BLaER1 (cell line): ENCODE results near the gene TEX14.
A peak's percentile ranks its signal among the peaks of the same experiment; 100 is the strongest.

Source experiments
- H3K27ac ChIP-seq: shearing (Covaris generic); formaldehyde crosslinking; 2 replicates; pipeline ENCODE4 v1.8.1; 2022
- H3K27me3 ChIP-seq: shearing (Covaris generic); formaldehyde crosslinking; 2 replicates; pipeline ENCODE4 v1.8.1; 2022
- H3K36me3 ChIP-seq: shearing (Covaris generic); formaldehyde crosslinking; 2 replicates; pipeline ENCODE4 v1.8.1; 2022
- H3K4me1 ChIP-seq: shearing (Covaris generic); formaldehyde crosslinking; 2 replicates; pipeline ENCODE4 v1.8.1; 2022
- H3K4me2 ChIP-seq: shearing (Covaris generic); formaldehyde crosslinking; 2 replicates; pipeline ENCODE4 v1.8.1; 2022
- H3K4me3 ChIP-seq: shearing (Covaris generic); formaldehyde crosslinking; 2 replicates; pipeline ENCODE4 v1.8.1; 2022
- H3K9ac ChIP-seq: shearing (Covaris generic); formaldehyde crosslinking; 2 replicates; pipeline ENCODE4 v1.8.1; 2022
- H3K9me3 ChIP-seq: shearing (Covaris generic); formaldehyde crosslinking; 2 replicates; pipeline ENCODE4 v1.8.1; 2022
- H4K20me1 ChIP-seq: shearing (Covaris generic); formaldehyde crosslinking; 2 replicates; pipeline ENCODE4 v1.8.1; 2022
- Cebpa-rat ChIP-seq: shearing (Covaris generic); IDR thresholded peaks from 2 replicates; pipeline ENCODE4 v1.8.1; 2022

TEX14 gene

DNA sequence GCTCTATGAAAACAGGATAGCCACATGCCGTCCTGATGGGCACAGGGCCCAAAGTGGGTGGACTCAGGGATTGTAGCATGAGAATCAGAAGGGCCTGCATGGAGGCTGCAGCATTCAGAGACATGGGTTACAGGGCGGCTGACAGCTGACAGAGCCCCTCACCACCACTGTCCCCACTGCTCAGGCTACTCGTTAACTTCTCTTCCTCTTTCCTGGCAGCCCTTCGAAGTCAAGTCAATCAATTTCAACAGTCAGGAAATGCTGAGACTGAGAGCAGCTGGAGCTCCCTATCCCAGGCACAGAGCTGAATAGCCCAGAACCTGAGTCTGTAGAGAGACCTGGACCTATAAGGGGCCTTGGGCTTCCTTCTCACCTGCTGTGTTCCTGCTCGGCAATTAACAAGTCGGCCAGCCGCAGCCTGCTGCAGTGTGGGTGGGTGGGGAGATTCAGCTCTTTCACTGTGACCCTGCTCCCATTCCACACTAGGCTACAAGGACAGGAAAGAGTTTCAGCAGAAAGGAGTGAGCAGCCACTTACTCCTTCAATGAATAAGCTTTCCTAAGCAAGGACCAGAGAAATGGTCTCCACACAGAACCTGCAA is 76.9 kb downstream of the TEX14 start:
- no peak for TF ChIP-seq Cebpa-rat
- H3K27ac ChIP-seq: peak overlapping the region; percentile 16; the same call in 1 of the 2 replicates
- H3K4me1 ChIP-seq: peaks cover 11% of the 10 kb centered on the region
- no peaks in the 10 kb centered on the region for H3K36me3 ChIP-seq
- no peak overlapping the region for H3K4me3 ChIP-seq
- H3K9ac ChIP-seq: no peak overlapping the region
- H3K9me3 ChIP-seq: no peaks in the 10 kb centered on the region
- no peaks in the 10 kb centered on the region for H4K20me1 ChIP-seq
- H3K4me2 ChIP-seq: peak overlapping the region; percentile 10; the same call in 1 of the 2 replicates
- no peaks in the 10 kb centered on the region for H3K27me3 ChIP-seq

DNA sequence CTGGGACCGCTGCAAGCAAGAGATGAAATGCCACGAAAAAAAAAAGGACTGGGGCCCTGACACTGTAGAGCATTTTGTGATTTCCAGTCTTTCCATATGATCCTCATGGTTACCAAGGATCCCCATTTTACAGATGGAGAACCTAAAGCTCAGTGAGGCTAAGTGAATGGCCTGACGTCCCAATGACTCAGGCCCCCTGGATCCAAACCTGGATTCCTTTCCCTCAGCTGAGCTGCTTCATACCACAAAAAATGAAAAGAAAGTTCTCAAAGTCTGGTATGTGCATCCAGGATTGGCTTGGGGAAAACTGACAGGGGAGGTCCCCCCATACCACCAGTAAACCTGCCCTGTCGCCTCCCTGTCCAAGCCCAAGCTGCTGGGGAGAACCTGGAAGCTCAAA is 80.5 kb downstream of the TEX14 start:
- TF ChIP-seq Cebpa-rat: no peak
- Histone ChIP-seq H3K9ac (no peak overlapping the region), H3K36me3 (no peaks in the 10 kb centered on the region), H3K27ac (no peak overlapping the region), H3K4me1 (peaks cover 11% of the 10 kb centered on the region), H4K20me1 (no peaks in the 10 kb centered on the region), H3K4me3 (no peak overlapping the region), H3K4me2 (no peak overlapping the region), H3K27me3 (no peaks in the 10 kb centered on the region), H3K9me3 (no peaks in the 10 kb centered on the region)

DNA sequence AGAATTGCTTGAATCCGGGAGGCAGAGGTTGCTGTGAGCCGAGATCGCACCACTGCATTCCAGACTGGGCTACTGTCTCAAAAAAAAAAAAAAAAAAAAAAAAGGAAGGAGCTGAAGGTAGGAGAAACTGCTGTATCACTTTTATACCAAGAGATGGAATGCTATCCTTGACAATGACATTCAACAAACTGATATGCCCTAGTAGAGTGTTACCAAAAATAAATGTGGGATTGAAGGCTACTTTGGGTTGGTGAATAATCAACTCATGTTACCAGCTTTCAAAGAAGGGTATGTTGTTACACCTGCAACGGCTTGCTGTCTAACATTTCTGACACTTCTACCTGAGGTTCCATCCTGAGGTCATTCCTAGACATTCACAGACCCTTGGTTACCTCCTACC is 84.9 kb downstream of the TEX14 start:
- H3K27ac ChIP-seq: no peak overlapping the region
- H3K9me3 ChIP-seq: no peaks in the 10 kb centered on the region
- H3K4me3 ChIP-seq: no peak overlapping the region
- H3K27me3 ChIP-seq: no peaks in the 10 kb centered on the region
- no peaks in the 10 kb centered on the region for H4K20me1 ChIP-seq
- no peak overlapping the region for H3K9ac ChIP-seq
- no peak for TF ChIP-seq Cebpa-rat
- no peaks in the 10 kb centered on the region for H3K4me1 ChIP-seq
- no peaks in the 10 kb centered on the region for H3K36me3 ChIP-seq
- no peak overlapping the region for H3K4me2 ChIP-seq

DNA sequence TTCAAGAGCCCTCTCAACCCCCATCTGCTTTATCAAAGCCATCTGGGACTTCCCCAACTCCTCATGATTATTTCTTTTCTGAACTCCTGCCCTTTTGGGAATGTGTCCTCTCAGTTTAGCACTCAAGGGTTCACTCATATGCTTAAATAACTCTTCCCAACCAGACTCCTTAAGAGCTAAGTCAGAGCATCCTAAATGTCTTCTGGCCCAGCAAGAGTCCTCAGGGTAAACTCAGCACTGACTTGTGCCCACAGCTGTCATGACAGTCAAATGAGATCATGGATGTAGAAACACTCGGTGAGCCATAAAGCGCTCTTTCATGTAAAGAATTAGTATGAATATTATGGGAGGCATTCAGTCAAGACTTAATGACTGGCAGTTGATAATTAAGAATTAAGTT is 85.9 kb downstream of the TEX14 start:
- Histone ChIP-seq H3K36me3 (no peaks in the 10 kb centered on the region), H3K27ac (no peak overlapping the region), H3K27me3 (no peaks in the 10 kb centered on the region), H3K4me1 (no peaks in the 10 kb centered on the region), H3K4me2 (no peak overlapping the region), H3K9ac (no peak overlapping the region), H3K9me3 (no peaks in the 10 kb centered on the region), H4K20me1 (no peaks in the 10 kb centered on the region), H3K4me3 (no peak overlapping the region)
- TF ChIP-seq Cebpa-rat: no peak

DNA sequence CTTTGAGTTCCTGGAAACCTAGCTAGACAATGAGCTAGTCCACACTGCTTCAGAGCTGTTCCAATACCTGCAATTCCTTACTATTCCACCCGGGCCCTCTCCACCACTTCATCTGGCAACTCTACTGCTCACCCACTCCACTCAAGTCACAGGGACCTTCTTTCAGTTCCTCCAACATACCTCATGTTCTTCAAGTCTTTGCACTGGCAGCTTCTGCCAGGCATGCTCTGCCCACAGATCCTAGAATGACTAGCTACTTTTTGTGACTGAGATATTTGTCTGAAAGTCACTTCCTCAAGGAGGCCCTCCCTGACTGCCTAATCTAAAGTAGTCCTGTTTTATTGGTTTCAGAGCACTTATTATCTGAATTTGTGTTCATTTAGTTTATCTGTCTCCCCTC is 86.4 kb downstream of the TEX14 start:
- Histone ChIP-seq H3K4me1 (no peaks in the 10 kb centered on the region), H3K36me3 (no peaks in the 10 kb centered on the region)
- TF ChIP-seq Cebpa-rat: no peak

DNA sequence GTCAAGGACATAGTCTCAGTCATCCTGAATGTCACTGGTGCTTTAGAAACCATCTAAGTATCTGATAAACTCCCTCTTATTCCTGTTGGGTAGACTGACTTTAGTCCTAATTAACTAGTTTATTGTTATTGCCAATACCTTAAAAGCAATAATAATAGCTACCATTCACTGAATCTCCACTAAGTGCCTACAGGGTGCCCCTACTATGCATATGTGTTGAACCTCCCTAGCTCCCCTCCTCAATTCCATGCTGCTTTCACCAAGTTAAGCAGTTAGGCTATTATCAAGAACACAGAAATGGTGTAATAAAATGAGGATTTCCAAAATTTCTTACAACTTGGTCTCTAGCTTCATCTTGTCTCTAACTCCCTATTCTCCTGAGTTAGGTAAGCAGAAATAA is 89.9 kb downstream of the TEX14 start:
- no peak overlapping the region for H3K4me3 ChIP-seq
- no peaks in the 10 kb centered on the region for H3K4me1 ChIP-seq
- no peaks in the 10 kb centered on the region for H3K36me3 ChIP-seq
- no peak overlapping the region for H3K9ac ChIP-seq
- no peak overlapping the region for H3K4me2 ChIP-seq
- no peaks in the 10 kb centered on the region for H3K27me3 ChIP-seq
- TF ChIP-seq Cebpa-rat: no peak
- no peak overlapping the region for H3K27ac ChIP-seq
- H3K9me3 ChIP-seq: no peaks in the 10 kb centered on the region
- H4K20me1 ChIP-seq: no peaks in the 10 kb centered on the region

More for the DNA sequence above, 86.4 kb downstream of the TEX14 start:
- Histone ChIP-seq H3K27ac (no peak overlapping the region), H3K9me3 (no peaks in the 10 kb centered on the region), H3K27me3 (no peaks in the 10 kb centered on the region), H4K20me1 (no peaks in the 10 kb centered on the region), H3K4me2 (no peak overlapping the region), H3K4me3 (no peak overlapping the region), H3K9ac (no peak overlapping the region)

DNA sequence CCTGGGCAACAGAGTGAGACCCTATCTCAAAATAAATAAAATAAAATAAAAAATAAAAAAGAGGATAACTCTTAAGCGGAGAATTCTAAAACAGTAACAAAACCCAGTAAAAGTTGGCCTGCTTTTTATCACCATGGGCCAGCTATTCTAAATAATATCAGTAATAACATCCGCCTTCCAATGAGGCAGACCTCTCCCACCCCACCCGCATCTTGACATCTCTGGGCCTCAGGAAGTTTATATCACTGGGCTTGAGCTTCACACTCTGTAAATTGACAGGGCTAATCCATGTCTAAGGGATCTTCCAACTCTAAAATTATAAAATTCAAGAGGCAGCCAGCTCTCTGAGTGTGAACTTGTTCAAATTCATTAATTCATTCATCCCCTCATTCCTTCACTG is 94.5 kb downstream of the TEX14 start:
- H3K4me3 ChIP-seq: no peak overlapping the region
- no peak overlapping the region for H3K9ac ChIP-seq
- no peaks in the 10 kb centered on the region for H3K4me1 ChIP-seq
- no peaks in the 10 kb centered on the region for H3K9me3 ChIP-seq
- no peak overlapping the region for H3K4me2 ChIP-seq
- H3K36me3 ChIP-seq: no peaks in the 10 kb centered on the region
- no peak for TF ChIP-seq Cebpa-rat
- H4K20me1 ChIP-seq: no peaks in the 10 kb centered on the region
- H3K27me3 ChIP-seq: no peaks in the 10 kb centered on the region
- H3K27ac ChIP-seq: no peak overlapping the region

DNA sequence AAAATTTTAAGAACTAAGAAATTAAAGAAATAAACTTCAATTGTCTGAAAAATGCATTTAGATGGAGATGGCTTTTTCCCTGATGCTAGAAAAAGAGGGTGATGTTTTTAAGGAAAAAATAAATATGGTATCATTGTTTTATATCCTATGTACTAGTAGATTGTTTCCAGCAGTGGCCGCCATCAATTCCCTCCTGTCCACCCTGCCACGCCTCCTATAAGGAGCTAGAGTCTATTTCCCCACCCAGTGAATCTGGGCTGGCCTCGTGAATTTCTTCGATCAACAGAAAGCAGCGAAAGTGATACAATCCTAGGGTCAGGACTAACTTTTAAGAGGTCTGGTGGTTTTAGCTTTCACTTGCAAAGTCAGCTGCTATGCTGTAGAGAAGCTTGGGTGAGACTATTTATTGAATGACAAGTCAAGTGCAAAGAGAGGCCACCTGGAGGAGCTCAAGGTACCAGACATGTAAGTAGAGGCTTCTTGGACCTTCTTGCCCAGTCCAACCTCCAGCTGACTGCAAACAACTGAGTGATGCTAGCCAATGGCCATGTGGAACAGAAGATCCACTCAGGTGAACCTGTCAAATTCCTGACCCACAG is 96.6 kb downstream of the TEX14 start:
- Histone ChIP-seq H3K27ac (no peak overlapping the region), H3K27me3 (no peaks in the 10 kb centered on the region), H3K9me3 (no peaks in the 10 kb centered on the region), H3K4me3 (no peak overlapping the region), H3K9ac (no peak overlapping the region), H4K20me1 (no peaks in the 10 kb centered on the region), H3K4me1 (no peaks in the 10 kb centered on the region), H3K36me3 (no peaks in the 10 kb centered on the region), H3K4me2 (no peak overlapping the region)
- TF ChIP-seq Cebpa-rat: no peak

DNA sequence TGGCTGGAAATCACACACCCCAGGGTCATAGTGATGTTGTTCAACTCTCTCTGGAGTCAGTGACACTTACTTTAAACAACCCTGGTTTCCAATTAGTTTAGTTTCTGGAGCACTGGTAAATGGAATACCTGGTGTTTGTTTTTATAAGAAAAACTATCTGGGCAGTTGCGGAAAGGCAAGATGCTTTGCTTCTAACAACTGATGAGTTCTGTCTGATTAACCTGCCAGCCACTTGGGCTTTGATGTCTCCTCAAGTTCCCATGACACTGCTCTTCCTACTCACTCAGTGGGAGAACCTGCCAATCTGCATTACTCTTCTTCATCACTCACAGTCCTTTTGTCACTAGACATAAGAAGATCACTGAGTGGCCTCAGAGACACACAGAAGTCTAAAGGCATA is 98.7 kb downstream of the TEX14 start:
- Histone ChIP-seq H3K4me3 (no peak overlapping the region), H3K36me3 (no peaks in the 10 kb centered on the region), H3K4me1 (no peaks in the 10 kb centered on the region), H3K27ac (no peak overlapping the region), H3K9ac (no peak overlapping the region), H3K9me3 (no peaks in the 10 kb centered on the region), H3K4me2 (no peak overlapping the region), H3K27me3 (no peaks in the 10 kb centered on the region), H4K20me1 (no peaks in the 10 kb centered on the region)
- TF ChIP-seq Cebpa-rat: no peak

DNA sequence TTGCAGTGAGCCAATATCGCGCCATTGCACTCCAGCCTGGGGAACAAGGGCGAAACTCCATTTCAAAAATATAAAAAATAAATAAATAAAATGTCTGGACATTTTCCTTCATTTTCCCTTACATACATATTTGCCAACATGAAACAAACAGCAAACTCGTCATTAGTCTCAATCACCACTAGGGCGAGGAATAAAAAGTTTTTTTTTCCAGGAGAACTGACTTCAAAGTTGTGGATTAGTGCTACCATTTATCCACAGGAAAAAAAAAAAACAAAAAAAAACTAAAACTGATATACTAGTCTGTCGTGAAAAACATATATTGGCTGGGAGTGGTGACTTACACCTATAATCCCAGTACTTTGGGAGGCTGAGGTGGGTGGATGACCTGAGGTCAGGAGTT is 100.4 kb downstream of the TEX14 start:
- no peaks in the 10 kb centered on the region for H3K36me3 ChIP-seq
- H3K4me3 ChIP-seq: no peak overlapping the region

DNA sequence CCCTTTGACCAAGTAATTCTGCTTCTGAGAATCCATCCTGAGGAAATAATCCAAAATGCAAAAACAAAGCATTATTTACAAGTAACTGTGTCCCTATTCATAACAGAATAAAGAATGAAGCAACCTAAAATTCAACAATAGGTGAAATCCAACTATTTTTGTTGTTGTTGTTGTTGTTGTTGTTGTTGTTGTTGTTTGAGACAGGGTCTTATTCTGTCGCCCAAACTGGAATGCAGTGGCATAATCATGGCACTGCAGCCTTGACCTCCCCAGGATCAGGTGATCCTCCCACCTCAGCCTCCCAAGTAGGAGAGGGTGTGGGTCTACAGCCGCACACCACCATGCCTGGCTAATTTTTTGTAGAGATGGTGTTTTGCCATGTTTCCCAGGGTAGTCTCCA is 101.5 kb downstream of the TEX14 start:
- Histone ChIP-seq H3K4me1 (no peaks in the 10 kb centered on the region), H3K9ac (no peak overlapping the region), H4K20me1 (no peaks in the 10 kb centered on the region), H3K9me3 (no peaks in the 10 kb centered on the region), H3K27ac (no peak overlapping the region), H3K4me2 (no peak overlapping the region), H3K36me3 (no peaks in the 10 kb centered on the region), H3K4me3 (no peak overlapping the region), H3K27me3 (no peaks in the 10 kb centered on the region)
- TF ChIP-seq Cebpa-rat: no peak

More for the DNA sequence above, 100.4 kb downstream of the TEX14 start:
- no peaks in the 10 kb centered on the region for H3K9me3 ChIP-seq
- no peak for TF ChIP-seq Cebpa-rat
- no peaks in the 10 kb centered on the region for H3K27me3 ChIP-seq
- H3K4me1 ChIP-seq: no peaks in the 10 kb centered on the region
- no peak overlapping the region for H3K27ac ChIP-seq
- H4K20me1 ChIP-seq: no peaks in the 10 kb centered on the region
- no peak overlapping the region for H3K4me2 ChIP-seq
- no peak overlapping the region for H3K9ac ChIP-seq
